Measurements from ENCODE around the gene AP1M1.

GRCh38 chr19:16161840-16162239, 35.9 kb upstream of the AP1M1 start:
- TF ChIP-seq YY1 (IDR thresholded peaks at IDR 0.05; ENCODE audit: low read depth) (no peak), MAX (IDR thresholded peaks at IDR 0.05) (no peak), CEBPB (IDR thresholded peaks at IDR 0.05) (no peak), NFIC (IDR thresholded peaks at IDR 0.05) (no peak), ZBTB7A (IDR thresholded peaks at IDR 0.05; ENCODE audit: low read depth) (no peak), EP300 (IDR thresholded peaks at IDR 0.05; ENCODE audit: borderline replicate concordance) (no peak), RAD21 (IDR thresholded peaks at IDR 0.05; ENCODE audit: low read depth) (no peak), CREB1 (IDR thresholded peaks at IDR 0.05; ENCODE audit: low read depth) (no peak), TCF12 (IDR thresholded peaks at IDR 0.05; ENCODE audit: low read depth) (no peak), TAF1 (IDR thresholded peaks at IDR 0.05; ENCODE audit: low read depth) (no peak), EGR1 (IDR thresholded peaks at IDR 0.05) (no peak)
- TF ChIP-seq, protein P1, sequence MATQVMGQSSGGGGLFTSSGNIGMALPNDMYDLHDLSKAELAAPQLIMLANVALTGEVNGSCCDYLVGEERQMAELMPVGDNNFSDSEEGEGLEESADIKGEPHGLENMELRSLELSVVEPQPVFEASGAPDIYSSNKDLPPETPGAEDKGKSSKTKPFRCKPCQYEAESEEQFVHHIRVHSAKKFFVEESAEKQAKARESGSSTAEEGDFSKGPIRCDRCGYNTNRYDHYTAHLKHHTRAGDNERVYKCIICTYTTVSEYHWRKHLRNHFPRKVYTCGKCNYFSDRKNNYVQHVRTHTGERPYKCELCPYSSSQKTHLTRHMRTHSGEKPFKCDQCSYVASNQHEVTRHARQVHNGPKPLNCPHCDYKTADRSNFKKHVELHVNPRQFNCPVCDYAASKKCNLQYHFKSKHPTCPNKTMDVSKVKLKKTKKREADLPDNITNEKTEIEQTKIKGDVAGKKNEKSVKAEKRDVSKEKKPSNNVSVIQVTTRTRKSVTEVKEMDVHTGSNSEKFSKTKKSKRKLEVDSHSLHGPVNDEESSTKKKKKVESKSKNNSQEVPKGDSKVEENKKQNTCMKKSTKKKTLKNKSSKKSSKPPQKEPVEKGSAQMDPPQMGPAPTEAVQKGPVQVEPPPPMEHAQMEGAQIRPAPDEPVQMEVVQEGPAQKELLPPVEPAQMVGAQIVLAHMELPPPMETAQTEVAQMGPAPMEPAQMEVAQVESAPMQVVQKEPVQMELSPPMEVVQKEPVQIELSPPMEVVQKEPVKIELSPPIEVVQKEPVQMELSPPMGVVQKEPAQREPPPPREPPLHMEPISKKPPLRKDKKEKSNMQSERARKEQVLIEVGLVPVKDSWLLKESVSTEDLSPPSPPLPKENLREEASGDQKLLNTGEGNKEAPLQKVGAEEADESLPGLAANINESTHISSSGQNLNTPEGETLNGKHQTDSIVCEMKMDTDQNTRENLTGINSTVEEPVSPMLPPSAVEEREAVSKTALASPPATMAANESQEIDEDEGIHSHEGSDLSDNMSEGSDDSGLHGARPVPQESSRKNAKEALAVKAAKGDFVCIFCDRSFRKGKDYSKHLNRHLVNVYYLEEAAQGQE (IDR thresholded peaks at IDR 0.05; ENCODE audit: low read depth) = no peak

All from Ishikawa (cell line).